Measurements from ENCODE around the gene SLFN5. TPM values are rescaled to one million over a fixed set of nuclear protein-coding genes. Genes with fewer than 3 reads are reported as not detected.

SLFN5 gene
- total and polyA plus RNA-seq, 4 donors, result 1.9 to 7.8 (median 3.4) TPM

GRCh38 chr17:35214631-35215273 is 28.1 kb upstream of the SLFN5 start:
- H3K27ac ChIP-seq (ENCODE audit: low read depth in 1 of 2, low read length in 2 of 2), result peak overlapping the region; percentile 10 to 69
- no peaks in the 10 kb centered on the region for H3K4me1 ChIP-seq (ENCODE audit: control insufficient read depth in 4 of 4, insufficient read depth in 4 of 4, low read length in 3 of 4)
- peak overlapping the region in 1 of 2 donors; percentile 29 for H3K9ac ChIP-seq (ENCODE audit: low read depth in 1 of 2, low read length in 2 of 2)
- H3K4me3 ChIP-seq (ENCODE audit: low read depth in 1 of 3, low read length in 3 of 3), result no peak overlapping the region
- peaks cover 0 to 5% (median 0%) of the 10 kb centered on the region in 4 donors for H3K9me3 ChIP-seq (ENCODE audit: control insufficient read depth in 4 of 4, low read length in 3 of 4)
- 40% methylated on average over 5 of the region's 5 CpGs for WGBS
- no peaks in the 10 kb centered on the region for H3K36me3 ChIP-seq (ENCODE audit: control insufficient read depth in 4 of 4, insufficient read depth in 3 of 4, low read depth in 1 of 4, low read length in 3 of 4)
- TF ChIP-seq FOXA2 (IDR thresholded peaks at IDR 0.05) (no peak), FOXA1 (IDR thresholded peaks at IDR 0.05) (no peak), EGR1 (IDR thresholded peaks at IDR 0.05; ENCODE audit: low read depth in 2 of 2) (no peak), HNF4G (IDR thresholded peaks at IDR 0.05) (no peak), SP1 (IDR thresholded peaks at IDR 0.05) (no peak), MAX (IDR thresholded peaks at IDR 0.05) (no peak), ZBTB33 (IDR thresholded peaks at IDR 0.05) (no peak), JUND (IDR thresholded peaks at IDR 0.05) (no peak), TAF1 (conservative IDR thresholded peaks at IDR 0.05) (no peak), ATF3 (IDR thresholded peaks at IDR 0.05) (no peak), REST (IDR thresholded peaks at IDR 0.05) (no peak), HNF4A (conservative IDR thresholded peaks at IDR 0.05) (no peak), GABPA (IDR thresholded peaks at IDR 0.05 in 1 of 2, conservative IDR thresholded peaks at IDR 0.05 in 1 of 2) (no peak), RAD21 (IDR thresholded peaks at IDR 0.05) (no peak), YY1 (IDR thresholded peaks at IDR 0.05) (no peak), NR2F2 (IDR thresholded peaks at IDR 0.05) (no peak), RXRA (IDR thresholded peaks at IDR 0.05) (no peak)
- TF ChIP-seq, protein P1, sequence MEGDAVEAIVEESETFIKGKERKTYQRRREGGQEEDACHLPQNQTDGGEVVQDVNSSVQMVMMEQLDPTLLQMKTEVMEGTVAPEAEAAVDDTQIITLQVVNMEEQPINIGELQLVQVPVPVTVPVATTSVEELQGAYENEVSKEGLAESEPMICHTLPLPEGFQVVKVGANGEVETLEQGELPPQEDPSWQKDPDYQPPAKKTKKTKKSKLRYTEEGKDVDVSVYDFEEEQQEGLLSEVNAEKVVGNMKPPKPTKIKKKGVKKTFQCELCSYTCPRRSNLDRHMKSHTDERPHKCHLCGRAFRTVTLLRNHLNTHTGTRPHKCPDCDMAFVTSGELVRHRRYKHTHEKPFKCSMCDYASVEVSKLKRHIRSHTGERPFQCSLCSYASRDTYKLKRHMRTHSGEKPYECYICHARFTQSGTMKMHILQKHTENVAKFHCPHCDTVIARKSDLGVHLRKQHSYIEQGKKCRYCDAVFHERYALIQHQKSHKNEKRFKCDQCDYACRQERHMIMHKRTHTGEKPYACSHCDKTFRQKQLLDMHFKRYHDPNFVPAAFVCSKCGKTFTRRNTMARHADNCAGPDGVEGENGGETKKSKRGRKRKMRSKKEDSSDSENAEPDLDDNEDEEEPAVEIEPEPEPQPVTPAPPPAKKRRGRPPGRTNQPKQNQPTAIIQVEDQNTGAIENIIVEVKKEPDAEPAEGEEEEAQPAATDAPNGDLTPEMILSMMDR (IDR thresholded peaks at IDR 0.05; ENCODE audit: low read depth, low read length, missing input control), result no peak
- peaks cover 0 to 3% (median 0%) of the 10 kb centered on the region in 4 donors for H3K27me3 ChIP-seq (ENCODE audit: control insufficient read depth in 4 of 4, insufficient read depth in 4 of 4, low read length in 3 of 4)
- DNase-seq (ENCODE audit: low spot score), result no peak
